ENCODE results near the gene UBE2K. TPM values are rescaled to one million over a fixed set of nuclear protein-coding genes. Genes with fewer than 3 reads are reported as not detected.
"Not testable (repeated sequence)": the region's sequence is repeated elsewhere in the genome, so short reads cannot be mapped to it uniquely, and the experiment has no call there.

UBE2K gene
- total and polyA plus RNA-seq, 7 donors = 25.2 to 56.4 (median 37.3) TPM

DNA sequence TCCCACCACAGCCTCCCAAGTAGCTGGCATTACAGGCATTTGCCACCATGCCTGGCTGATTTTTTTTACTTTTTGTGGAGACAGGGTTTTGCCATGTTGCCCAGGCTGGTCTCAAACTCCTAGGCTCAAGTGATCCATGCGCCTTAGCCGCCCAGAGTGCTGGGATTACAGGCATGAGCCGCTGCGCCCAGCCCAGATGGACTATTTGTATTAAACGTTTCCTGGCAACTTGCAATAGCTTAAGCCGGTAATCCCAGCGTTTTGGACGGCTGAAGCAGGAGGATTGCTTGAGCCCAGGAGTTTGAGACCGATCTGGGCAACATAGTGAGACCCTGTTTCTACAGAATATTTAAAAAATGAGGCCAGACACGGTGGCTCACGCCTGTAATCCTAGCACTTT lies 18.4 kb downstream of the UBE2K start:
- no peak for DNase-seq
- 90 to 91% methylated on average over 11 of the region's 11 CpGs for WGBS, 2 donors
- peaks cover 0 to 20% (median 10%) of the 10 kb centered on the region in 4 donors for H3K4me1 ChIP-seq
- TF ChIP-seq EP300 (IDR thresholded peaks at IDR 0.05) (no peak), POLR2AphosphoS5 (IDR thresholded peaks at IDR 0.05) (no peak), CTCF (IDR thresholded peaks at IDR 0.05) (no peak), POLR2A (IDR thresholded peaks at IDR 0.05) (no peak)
- H3K9me3 ChIP-seq = no peaks in the 10 kb centered on the region
- H3K27ac ChIP-seq = no peak overlapping the region
- no peaks in the 10 kb centered on the region for H3K27me3 ChIP-seq
- no peak overlapping the region for H3K4me3 ChIP-seq
- peaks cover 0 to 5% (median 0%) of the 10 kb centered on the region in 4 donors for H3K36me3 ChIP-seq
- intact Hi-C loops (cut with DNase I) = no loop called here

DNA sequence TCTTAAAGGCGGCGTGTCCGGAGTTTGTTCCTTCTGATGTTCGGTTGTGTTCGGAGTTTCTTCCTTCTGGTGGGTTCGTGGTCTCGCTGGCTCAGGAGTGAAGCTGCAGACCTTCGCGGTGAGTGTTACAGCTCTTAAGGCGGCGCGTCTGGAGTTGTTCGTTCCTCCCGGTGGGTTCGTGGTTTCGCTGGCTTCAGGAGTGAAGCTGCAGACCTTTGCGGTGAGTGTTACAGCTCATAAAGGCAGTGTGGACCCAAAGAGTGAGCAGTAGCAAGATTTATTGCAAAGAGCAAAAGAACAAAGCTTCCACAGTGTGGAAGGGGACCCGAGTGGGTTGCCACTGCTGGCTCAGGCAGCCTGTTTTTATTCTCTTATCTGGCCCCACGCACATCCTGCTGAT lies 19.8 kb downstream of the UBE2K start:
- intact Hi-C loops (cut with DNase I) = not testable (repeated sequence)

GRCh38 chr4:39718366-39719323 lies 20.7 kb downstream of the UBE2K start:
- Histone ChIP-seq H3K4me1 (peaks cover 0 to 15% (median 8%) of the 10 kb centered on the region in 4 donors), H3K4me3 (no peak overlapping the region), H3K27me3 (no peaks in the 10 kb centered on the region), H3K36me3 (peaks cover 0 to 5% (median 0%) of the 10 kb centered on the region in 4 donors), H3K27ac (no peak overlapping the region), H3K9me3 (no peaks in the 10 kb centered on the region)
- TF ChIP-seq POLR2A (IDR thresholded peaks at IDR 0.05) = no peak
- TF ChIP-seq CTCF (IDR thresholded peaks at IDR 0.05) = no peak
- TF ChIP-seq POLR2AphosphoS5 (IDR thresholded peaks at IDR 0.05) = no peak
- TF ChIP-seq EP300 (IDR thresholded peaks at IDR 0.05) = no peak
- intact Hi-C loops (cut with DNase I) = no loop called here
- DNase-seq = no peak
- whole genome bisulfite sequencing, 2 donors = 92 to 94% methylated on average over 33 of the region's 33 CpGs

More for the DNA sequence above, 19.8 kb downstream of the UBE2K start:
- WGBS, 2 donors = 73 to 89% methylated on average over 19 of the region's 19 CpGs
- H3K9me3 ChIP-seq, H3K27me3 ChIP-seq, H3K4me3 ChIP-seq, H3K27ac ChIP-seq, DNase-seq, H3K36me3 ChIP-seq: not testable (repeated sequence)
- H3K4me1 ChIP-seq = peaks cover 0 to 20% (median 10%) of the 10 kb centered on the region in 4 donors

DNA sequence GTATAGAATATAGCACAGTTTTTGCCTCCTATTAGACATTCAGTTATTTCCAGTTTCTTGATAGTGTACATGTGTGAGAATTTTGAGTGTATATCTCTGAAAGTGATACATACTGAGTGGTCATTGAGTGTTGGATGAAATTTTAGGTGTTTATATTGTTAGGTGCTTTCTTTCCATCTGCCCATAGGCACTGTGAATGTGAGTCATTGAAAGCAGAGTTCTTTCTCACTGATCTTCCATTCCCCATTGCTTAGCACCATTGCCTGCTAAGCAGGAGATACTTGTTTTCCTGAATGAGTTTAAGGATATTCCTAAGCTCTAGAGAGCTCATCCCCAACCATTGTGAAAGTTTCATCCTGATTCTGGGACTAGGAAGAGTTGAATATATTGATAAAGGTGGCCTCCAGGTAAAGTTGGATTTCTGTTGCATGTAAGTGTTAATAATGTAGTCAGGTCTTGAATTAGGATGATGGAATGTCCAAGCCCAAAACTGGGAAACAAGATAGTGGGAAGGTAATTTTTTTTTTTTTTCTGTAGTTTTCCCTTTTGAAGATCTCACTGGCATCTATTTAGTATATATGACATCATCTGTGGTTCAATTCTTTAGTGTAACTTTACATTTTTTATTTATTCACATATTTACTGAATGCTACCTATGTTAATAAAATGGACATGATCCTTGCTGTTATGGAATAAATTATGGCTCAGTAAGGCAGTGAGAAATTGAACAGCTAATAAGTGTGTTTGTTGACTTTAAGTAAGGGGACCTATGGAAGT lies 22.1 kb downstream of the UBE2K start:
- H3K27ac ChIP-seq = no peak overlapping the region
- no peak overlapping the region for H3K4me3 ChIP-seq
- no peaks in the 10 kb centered on the region for H3K9me3 ChIP-seq
- no peaks in the 10 kb centered on the region for H3K27me3 ChIP-seq
- intact Hi-C loops (cut with DNase I) = no loop called here
- peaks cover 0 to 5% (median 0%) of the 10 kb centered on the region in 4 donors for H3K36me3 ChIP-seq
- no peak for DNase-seq
- no peak for TF ChIP-seq CTCF (IDR thresholded peaks at IDR 0.05)
- H3K4me1 ChIP-seq = peaks cover 0 to 11% (median 5%) of the 10 kb centered on the region in 4 donors

DNA sequence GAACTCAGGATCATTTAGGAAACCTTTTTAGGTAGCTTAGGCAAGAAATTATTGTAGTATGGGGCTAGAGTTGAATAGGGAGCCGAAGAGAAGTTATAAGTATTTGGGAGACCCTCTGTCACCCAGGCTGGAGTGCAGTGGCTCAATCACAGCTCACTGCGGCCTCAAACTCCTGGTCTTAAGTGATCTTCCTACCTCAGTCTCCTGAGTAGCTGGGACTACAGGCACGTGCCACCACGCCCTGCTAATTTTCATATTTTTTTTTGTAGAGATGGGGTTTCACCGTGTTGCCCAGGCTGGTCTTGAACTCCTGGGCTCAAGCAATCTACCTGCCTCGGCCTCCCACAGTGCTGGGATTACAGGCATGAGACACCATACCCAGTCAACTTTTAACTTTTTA lies 23.3 kb downstream of the UBE2K start:
- DNase-seq; intact Hi-C loops (cut with DNase I); H3K27ac ChIP-seq; H3K27me3 ChIP-seq; H3K4me3 ChIP-seq; H3K9me3 ChIP-seq; H3K36me3 ChIP-seq: not testable (repeated sequence)
- H3K4me1 ChIP-seq = peaks cover 0 to 18% (median 12%) of the 10 kb centered on the region in 4 donors
- WGBS, 2 donors = 77 to 85% methylated on average over 6 of the region's 6 CpGs
